HUES48 (cell line): ENCODE data around the gene UBE2E3.

ENCODE experiments used
- H3K27ac ChIP-seq: one replicate; pipeline ENCODE4 v1.7.0; 2013; ENCODE audit warnings: low read depth, low read length, inconsistent platforms
- H3K27me3 ChIP-seq: 2 replicates; pipeline ENCODE4 v1.6.1; 2013; ENCODE audit warnings: mild to moderate bottlenecking, low read length; ENCODE audit not compliant: control insufficient read depth, insufficient read depth
- H3K36me3 ChIP-seq: 2 replicates; pipeline ENCODE4 v1.6.1; 2013; ENCODE audit warnings: low read length; ENCODE audit not compliant: control insufficient read depth, insufficient read depth
- H3K4me1 ChIP-seq: 2 replicates; pipeline ENCODE4 v1.6.1; 2013; ENCODE audit warnings: mild to moderate bottlenecking, low read length; ENCODE audit not compliant: control insufficient read depth, insufficient read depth
- H3K4me3 ChIP-seq: 2 replicates; pipeline ENCODE4 v1.5.1; 2013; ENCODE audit warnings: mild to moderate bottlenecking, low read depth, low read length
- H3K9ac ChIP-seq: 2 replicates; pipeline ENCODE4 v1.6.1; 2013; ENCODE audit warnings: mild to moderate bottlenecking, low read depth, low read length, moderate library complexity
- H3K9me3 ChIP-seq: 2 replicates; pipeline ENCODE4 v1.6.1; 2013; ENCODE audit warnings: low read length; ENCODE audit not compliant: control insufficient read depth, insufficient read depth

Gene UBE2E3

DNA sequence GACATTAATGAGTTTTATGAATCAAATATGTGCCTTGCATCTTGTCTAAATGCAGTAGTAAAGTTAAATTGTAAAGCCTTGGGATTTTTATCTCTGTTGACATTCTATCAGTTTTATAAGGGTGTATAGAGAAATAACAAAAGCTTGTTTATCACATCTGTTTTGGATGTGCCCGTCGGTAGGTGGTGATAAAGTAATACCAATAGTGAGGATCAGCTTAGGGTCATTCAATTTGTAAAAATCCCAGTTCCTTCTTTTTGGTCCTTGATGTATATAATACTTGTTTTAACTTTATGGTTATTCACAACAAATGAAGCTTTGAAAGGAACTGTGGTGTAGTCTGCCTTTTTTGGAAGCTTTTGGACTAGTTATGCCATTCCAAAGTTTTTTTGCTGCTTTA, 12.6 kb downstream of the UBE2E3 start:
- no peak overlapping the region for H3K27ac ChIP-seq
- H3K4me1 ChIP-seq: peaks cover 28% of the 10 kb centered on the region
- H3K36me3 ChIP-seq: peaks cover 3% of the 10 kb centered on the region; the same call in 1 of the 2 replicates
- H3K4me3 ChIP-seq: no peak overlapping the region
- H3K9ac ChIP-seq: no peak overlapping the region
- no peaks in the 10 kb centered on the region for H3K27me3 ChIP-seq
- no peaks in the 10 kb centered on the region for H3K9me3 ChIP-seq

DNA sequence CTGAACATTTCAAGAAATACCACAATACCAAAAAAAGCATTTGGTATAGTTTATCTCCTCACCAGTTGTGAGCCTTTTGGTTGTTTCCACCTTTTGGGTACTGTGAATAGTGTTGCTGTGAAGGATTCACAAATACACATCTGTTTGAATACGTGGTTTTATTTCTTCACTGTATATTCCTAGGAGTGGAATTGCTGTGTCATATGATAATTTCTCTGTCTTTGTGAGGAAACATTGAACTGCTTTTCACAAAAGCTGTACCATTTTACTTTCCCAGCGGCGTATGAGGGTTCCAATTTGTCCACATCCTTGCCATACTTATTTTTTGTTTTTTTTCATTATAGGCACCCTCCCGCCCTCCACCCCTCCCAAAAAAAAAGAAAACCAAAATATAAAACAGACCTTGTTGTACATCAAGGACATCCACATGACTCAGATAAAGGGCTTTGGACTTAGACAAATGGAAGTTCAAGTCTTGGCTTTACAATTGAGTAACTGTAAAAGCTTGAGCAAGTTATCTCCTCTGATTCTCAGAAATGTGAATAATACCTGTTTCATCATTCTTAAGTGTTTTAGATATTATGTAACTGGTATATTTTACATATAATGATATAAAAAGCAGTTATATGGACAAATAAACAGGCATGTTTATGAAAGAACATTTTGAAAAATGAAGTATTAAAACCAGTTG, 19.0 kb downstream of the UBE2E3 start:
- Histone ChIP-seq H3K9ac (no peak overlapping the region), H3K9me3 (no peaks in the 10 kb centered on the region), H3K27ac (no peak overlapping the region)

GRCh38 chr2:181004647-181005325, 24.4 kb downstream of the UBE2E3 start:
- Histone ChIP-seq H3K4me3 (no peak overlapping the region), H3K27me3 (no peaks in the 10 kb centered on the region), H3K9ac (no peak overlapping the region), H3K9me3 (no peaks in the 10 kb centered on the region), H3K27ac (no peak overlapping the region), H3K36me3 (no peaks in the 10 kb centered on the region), H3K4me1 (peaks cover 24% of the 10 kb centered on the region)

More for the DNA sequence above, 19.0 kb downstream of the UBE2E3 start:
- Histone ChIP-seq H3K4me1 (peaks cover 35% of the 10 kb centered on the region), H3K4me3 (no peak overlapping the region), H3K36me3 (no peaks in the 10 kb centered on the region), H3K27me3 (no peaks in the 10 kb centered on the region)

GRCh38 chr2:181005326-181005655, 24.9 kb downstream of the UBE2E3 start:
- no peak overlapping the region for H3K27ac ChIP-seq
- H3K9ac ChIP-seq: no peak overlapping the region
- no peak overlapping the region for H3K4me3 ChIP-seq
- no peaks in the 10 kb centered on the region for H3K27me3 ChIP-seq
- no peaks in the 10 kb centered on the region for H3K9me3 ChIP-seq
- no peaks in the 10 kb centered on the region for H3K36me3 ChIP-seq
- peaks cover 24% of the 10 kb centered on the region for H3K4me1 ChIP-seq

- Histone ChIP-seq H3K4me3 (no peak overlapping the region), H3K36me3 (no peaks in the 10 kb centered on the region), H3K9ac (no peak overlapping the region), H3K4me1 (peaks cover 28% of the 10 kb centered on the region), H3K27ac (no peak overlapping the region), H3K9me3 (no peaks in the 10 kb centered on the region), H3K27me3 (no peaks in the 10 kb centered on the region)
Measured at GRCh38 chr2:181005809-181006208, 25.4 kb downstream of the UBE2E3 start.

DNA sequence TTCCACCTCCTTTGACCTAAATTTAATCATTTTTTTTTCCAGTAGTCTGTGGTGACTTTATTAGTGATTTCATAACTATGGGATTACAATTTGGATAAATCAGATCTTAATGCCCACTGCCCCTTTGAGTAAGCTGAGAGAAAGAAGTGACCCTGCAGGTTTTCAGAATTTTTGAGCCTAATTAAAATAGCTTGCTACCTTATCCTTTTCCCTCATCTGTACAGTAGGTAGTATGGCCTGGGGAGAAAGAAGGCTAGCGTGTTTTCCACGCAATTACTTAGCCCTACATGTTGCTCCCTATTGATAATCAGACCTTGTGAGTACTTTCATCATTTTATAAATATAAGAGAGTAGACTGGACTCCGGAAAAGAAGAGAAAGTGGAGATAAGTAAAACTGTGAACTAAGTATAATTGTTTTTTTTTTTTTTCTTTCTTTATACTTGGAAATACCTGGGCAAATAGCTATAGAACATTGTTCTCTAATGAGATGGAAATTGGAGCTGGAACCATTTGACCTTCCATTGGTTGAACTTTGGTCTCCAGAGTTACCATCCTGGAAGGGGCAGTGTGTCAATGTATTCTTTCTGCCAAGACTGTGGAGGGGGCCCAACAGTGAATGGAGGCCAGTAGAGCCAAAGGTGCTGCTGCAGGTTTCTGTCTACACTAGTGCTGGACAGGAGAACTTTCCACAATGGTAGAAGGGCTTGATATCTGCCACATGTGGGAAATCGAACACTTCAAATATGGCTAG, 26.9 kb downstream of the UBE2E3 start:
- Histone ChIP-seq H3K27ac (no peak overlapping the region), H3K9me3 (no peaks in the 10 kb centered on the region), H3K36me3 (no peaks in the 10 kb centered on the region), H3K27me3 (no peaks in the 10 kb centered on the region), H3K9ac (no peak overlapping the region), H3K4me3 (no peak overlapping the region), H3K4me1 (peaks cover 17% of the 10 kb centered on the region; the same call in 1 of the 2 replicates)

- Histone ChIP-seq H3K4me3 (no peak overlapping the region), H3K27ac (peak overlapping the region; percentile 10)
Measured at GRCh38 chr2:181008407-181008806, 28.0 kb downstream of the UBE2E3 start.

GRCh38 chr2:181021199-181021789, 40.9 kb downstream of the UBE2E3 start:
- no peak overlapping the region for H3K27ac ChIP-seq
- H3K27me3 ChIP-seq: no peaks in the 10 kb centered on the region
- H3K9ac ChIP-seq: no peak overlapping the region
- H3K36me3 ChIP-seq: no peaks in the 10 kb centered on the region
- H3K9me3 ChIP-seq: no peaks in the 10 kb centered on the region
- H3K4me1 ChIP-seq: peaks cover 7% of the 10 kb centered on the region; the same call in 1 of the 2 replicates
- H3K4me3 ChIP-seq: no peak overlapping the region

More at GRCh38 chr2:181008407-181008806, 28.0 kb downstream of the UBE2E3 start:
- Histone ChIP-seq H3K27me3 (no peaks in the 10 kb centered on the region), H3K9me3 (no peaks in the 10 kb centered on the region), H3K4me1 (peaks cover 17% of the 10 kb centered on the region; the same call in 1 of the 2 replicates), H3K9ac (no peak overlapping the region), H3K36me3 (no peaks in the 10 kb centered on the region)

GRCh38 chr2:181022652-181023051, 42.2 kb downstream of the UBE2E3 start:
- Histone ChIP-seq H3K4me3 (no peak overlapping the region), H3K36me3 (no peaks in the 10 kb centered on the region), H3K9ac (no peak overlapping the region), H3K27ac (no peak overlapping the region), H3K27me3 (no peaks in the 10 kb centered on the region), H3K9me3 (no peaks in the 10 kb centered on the region), H3K4me1 (peaks cover 3% of the 10 kb centered on the region; the same call in 1 of the 2 replicates)

DNA sequence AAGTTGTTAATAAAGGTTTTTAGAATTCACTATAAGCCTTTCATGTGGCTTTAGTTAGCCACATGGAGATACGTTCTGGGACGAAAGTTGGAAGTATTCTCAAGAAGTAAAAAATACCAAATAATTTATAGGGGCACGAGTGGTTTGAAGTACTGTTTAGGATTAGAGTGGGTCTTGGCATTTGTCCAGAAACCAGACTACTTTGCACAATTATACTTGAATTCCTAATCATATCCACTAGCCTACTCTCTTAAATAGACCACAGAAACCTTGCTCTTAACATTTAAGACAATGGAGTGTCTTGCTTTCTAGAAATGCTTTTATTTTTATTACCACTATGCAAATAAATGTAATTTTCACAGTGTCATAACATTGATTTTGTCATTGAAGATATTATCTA, 44.6 kb downstream of the UBE2E3 start:
- no peak overlapping the region for H3K9ac ChIP-seq
- H3K4me1 ChIP-seq: peaks cover 3% of the 10 kb centered on the region; the same call in 1 of the 2 replicates
- H3K36me3 ChIP-seq: no peaks in the 10 kb centered on the region
- H3K27ac ChIP-seq: no peak overlapping the region
- H3K27me3 ChIP-seq: no peaks in the 10 kb centered on the region
- H3K9me3 ChIP-seq: no peaks in the 10 kb centered on the region
- H3K4me3 ChIP-seq: no peak overlapping the region
